Stimulated activated CD8-positive, alpha-beta memory T cell treated with anti-CD3 and anti-CD28 coated beads, Interleukin-4, amount 100 ng/mL, for 1 hour (primary cell): ENCODE results near the gene HS3ST3A1.
"Not testable (repeated sequence)": the region's sequence is repeated elsewhere in the genome, so short reads cannot be mapped to it uniquely, and the experiment has no call there.

Experiments
- DNase-seq, 2 donors: peaks; one replicate each; pipeline ENCODE4 v3.0.0-alpha.2; 2020; ENCODE audit warnings: low read depth in 2 of 2, low spot score in 1 of 2

HS3ST3A1 gene

DNA sequence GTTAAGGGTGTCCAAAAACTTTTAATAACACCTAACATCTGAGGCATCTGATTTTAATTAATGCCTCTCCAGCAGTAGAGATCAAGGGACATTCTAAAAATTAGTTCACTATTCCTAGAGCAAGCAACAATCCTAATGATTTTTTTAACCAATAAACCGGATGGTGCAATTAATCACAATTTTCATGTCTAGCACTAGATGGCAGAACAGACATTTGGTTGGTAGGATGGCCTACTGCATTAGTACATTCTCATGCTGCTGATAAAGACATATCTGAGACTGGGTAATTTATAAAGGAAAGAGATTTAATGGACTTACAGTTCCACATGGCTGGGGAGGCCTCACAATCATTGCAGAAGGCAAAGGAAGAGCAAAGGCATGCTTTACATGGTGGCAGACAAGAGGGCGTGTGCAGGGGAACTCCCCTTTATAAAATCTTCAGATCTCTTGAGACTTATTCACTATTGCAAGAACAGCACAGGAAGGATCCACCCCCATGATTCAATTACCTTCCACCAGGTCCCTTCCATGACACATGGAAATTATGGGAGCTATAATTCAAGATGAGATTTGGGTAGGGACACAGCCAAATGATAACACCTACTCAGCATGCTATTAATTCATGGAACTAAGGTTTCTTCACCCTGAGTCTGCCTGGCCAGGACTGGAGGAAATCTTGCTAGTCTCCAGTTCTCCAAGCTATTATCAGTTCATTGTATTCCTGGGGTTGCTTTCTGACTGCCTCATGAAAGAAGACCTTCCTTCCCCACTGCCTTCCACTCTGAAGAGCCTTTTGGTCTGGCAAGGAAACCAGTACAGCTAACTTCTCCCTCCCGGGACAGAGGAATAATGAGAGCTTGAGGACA lies 24.8 kb downstream of the HS3ST3A1 start:
- no peak for DNase-seq

DNA sequence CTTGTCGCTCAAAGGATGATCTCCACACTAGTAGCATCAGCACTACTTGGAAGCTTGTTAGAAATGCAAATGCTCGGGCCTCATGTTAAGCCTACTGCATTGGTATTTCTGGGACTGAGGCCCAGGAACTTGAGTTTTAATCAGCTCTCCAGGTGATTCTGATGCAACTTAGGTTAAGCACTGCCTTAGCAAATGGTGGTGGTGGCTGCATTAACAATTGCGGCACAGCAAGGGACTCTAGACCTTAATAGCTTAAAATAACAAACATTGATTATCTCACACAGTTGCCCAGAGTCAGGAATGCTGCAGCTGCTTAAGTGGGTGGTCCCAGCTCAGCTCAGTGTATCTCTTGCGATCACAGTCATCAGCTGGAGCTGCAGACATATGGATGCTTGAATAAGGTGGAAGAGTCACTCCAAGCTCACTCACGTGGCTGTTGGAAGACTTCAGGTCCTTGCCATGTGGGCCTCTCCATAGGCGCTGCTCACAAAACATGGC lies 25.8 kb downstream of the HS3ST3A1 start:
- no peak for DNase-seq

GRCh38 chr17:13575466-13575865 lies 26.3 kb downstream of the HS3ST3A1 start:
- no peak for DNase-seq

GRCh38 chr17:13572581-13572980 lies 29.1 kb downstream of the HS3ST3A1 start:
- DNase-seq = no peak

GRCh38 chr17:13569398-13570123 lies 32.2 kb downstream of the HS3ST3A1 start:
- DNase-seq = no peak

DNA sequence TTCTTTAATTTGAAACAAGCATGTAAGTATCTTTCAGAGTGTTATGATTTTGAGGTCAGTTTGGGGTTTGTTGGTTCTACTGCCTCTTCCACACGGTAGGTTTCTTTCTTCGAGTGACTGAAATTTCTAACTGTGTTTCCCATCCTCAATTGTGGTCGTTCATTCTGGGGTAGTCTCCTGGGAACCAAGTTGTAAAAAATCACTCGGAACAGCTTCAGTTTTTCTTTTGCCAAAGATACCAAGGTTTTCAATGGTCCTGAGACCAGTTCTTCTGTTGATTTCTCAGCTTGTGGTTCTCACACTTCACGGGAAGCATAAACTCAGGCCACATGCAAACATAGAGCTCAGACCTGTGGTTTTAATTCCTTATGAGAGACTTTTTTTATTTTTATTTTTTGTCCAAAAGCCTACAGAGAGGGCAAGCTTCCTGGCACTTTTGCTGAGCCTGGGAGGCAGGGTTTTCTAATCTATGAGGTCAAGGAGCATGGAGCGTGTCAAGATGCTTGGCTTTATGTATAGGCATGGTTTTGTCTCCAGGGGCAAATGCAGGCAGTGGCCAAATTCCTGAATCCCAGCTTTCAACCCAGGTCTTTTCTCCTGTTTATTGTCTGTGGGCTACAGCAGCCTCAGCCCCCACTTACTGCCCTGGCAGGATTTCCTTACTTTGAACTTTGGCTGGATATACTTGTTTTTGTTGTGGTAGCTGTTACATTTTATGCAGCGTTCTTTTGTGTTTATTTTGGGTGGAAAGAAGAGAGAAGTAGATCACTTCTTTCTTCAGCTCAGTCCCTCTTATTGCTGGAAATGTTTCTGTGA lies 32.9 kb downstream of the HS3ST3A1 start:
- no peak for DNase-seq

GRCh38 chr17:13563866-13564265 lies 37.9 kb downstream of the HS3ST3A1 start:
- DNase-seq = no peak

DNA sequence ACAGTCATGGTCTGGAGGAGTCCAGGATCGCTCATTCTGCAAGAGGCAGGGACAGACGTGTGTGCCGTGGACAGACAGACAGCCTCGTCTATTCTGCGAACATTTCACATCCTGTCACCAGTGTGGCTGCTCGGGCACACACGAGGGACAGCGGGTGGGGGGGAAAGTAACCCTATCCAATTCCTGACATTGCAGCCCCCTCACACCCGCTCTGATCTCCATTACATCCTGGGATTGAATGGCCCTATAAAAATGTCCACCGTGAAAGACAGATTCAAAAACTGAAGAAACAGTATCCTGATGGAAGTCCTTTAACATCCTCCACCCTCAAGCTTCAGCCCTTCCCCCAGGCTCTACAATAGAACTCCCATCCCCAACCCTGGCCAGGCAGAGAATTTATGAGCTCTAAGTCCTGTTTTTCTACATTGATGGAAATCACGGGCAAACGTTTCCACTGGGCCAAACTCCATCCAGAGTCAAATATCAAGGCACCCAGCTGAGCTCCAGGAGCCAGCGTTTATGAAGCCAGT lies 39.4 kb downstream of the HS3ST3A1 start:
- no peak for DNase-seq

- no peak for DNase-seq
Observed at GRCh38 chr17:13561606-13562270, 40.0 kb downstream of the HS3ST3A1 start.

GRCh38 chr17:13560935-13561334 lies 40.8 kb downstream of the HS3ST3A1 start:
- DNase-seq = no peak

- no peak for DNase-seq
Observed at GRCh38 chr17:13558588-13558987, 43.1 kb downstream of the HS3ST3A1 start.

- DNase-seq = no peak
Observed at GRCh38 chr17:13557077-13557476, 44.7 kb downstream of the HS3ST3A1 start.

GRCh38 chr17:13554231-13554630 lies 47.5 kb downstream of the HS3ST3A1 start:
- no peak for DNase-seq

DNA sequence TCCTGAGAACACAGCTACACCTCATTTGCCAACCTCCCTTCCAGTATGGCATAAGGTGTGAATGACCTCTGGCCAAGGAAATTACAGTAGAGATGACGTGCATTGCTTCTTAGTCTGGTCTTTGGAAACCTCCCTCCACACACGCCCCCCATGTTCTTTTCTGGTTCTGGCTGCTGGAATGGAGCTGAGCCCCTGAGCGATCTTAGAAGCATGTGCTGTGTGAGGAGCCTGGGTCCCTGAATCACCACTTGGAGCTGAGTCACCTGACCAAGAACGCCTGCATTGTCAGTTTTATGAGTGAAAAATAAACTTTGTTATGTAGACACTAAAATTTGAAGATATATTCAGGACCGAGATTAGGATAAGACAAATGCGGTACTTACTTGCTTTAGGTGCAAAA lies 51.4 kb downstream of the HS3ST3A1 start:
- DNase-seq = no peak

DNA sequence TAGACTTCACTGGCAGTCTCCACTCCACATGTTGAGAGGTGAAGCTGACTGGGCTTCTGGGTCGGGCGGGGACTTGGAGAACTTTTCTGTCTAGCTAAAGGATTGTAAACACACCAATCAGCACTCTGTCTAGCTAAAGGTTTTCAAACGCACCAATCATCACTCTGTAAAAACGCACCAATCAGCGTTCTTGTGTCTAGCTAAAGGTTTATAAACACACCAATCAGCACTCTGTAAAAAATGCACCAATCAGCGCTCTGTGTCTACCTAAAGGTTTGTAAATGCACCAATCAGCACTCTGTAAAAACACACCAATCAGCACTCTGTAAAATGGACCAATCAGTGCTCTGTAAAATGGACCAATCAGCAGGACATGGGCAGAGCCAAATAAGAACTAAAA lies 53.2 kb downstream of the HS3ST3A1 start:
- not testable (repeated sequence) for DNase-seq

- no peak for DNase-seq
Observed at GRCh38 chr17:13546851-13547250, 54.9 kb downstream of the HS3ST3A1 start.

- no peak for DNase-seq
Observed at GRCh38 chr17:13545941-13546340, 55.8 kb downstream of the HS3ST3A1 start.

DNA sequence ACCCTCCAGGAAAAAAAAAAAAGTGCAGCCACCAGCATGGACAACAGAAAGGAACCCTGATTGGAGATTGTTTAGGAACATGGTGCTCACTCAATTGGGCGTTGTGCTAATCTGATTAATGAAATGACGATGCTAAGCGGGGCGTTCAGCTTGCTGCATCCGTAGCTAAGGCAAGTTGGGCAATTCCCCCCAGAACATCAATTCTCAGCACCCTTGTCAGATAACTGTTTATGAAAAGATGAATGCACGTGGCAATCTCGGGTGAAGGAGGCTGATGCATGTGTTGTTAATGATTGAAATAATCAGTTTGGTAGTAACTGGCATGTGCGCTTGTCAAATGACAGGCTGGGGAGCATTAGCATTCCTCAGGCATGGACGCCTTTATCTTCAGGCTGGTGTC lies 57.0 kb downstream of the HS3ST3A1 start:
- DNase-seq = no peak

DNA sequence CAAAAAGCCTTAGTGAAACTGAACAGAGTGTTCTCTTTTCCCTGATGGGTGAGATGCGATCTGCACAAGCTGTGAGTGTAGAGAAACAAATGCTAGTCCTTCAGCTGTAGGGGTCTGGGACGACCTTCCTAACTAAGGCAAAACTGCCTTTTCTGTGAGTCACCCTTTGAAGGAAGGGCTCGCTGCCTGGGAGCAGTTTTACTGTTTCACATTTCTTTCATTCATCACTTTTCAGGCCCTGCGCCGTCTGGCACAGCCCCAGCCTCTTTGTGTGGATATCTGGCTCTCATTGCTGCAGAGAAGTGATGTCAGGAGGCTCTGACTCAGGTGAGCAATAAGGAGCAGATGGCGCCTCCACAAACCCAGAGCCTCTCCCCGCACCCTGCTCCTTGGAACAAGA lies 57.4 kb downstream of the HS3ST3A1 start:
- no peak for DNase-seq

GRCh38 chr17:13542636-13543035 lies 59.1 kb downstream of the HS3ST3A1 start:
- DNase-seq = no peak

- no peak for DNase-seq
Observed at GRCh38 chr17:13541032-13541480, 60.7 kb downstream of the HS3ST3A1 start.
